Activated CD4-positive, alpha-beta T cell treated with anti-CD3 and anti-CD28 coated beads for 36 hours (primary cell): ENCODE data around the gene EIF2AK2. TPM values are rescaled to one million over a fixed set of nuclear protein-coding genes. Genes with fewer than 3 reads are reported as not detected.
A peak's percentile ranks its signal among the peaks of the same experiment; 100 is the strongest.

ENCODE experiments used
- ATAC-seq: fragments of 200-7000 bp; cut with Tn5 transposase; one replicate; pipeline ENCODE4 v1.10.0; 2021; ENCODE audit warnings: mild to moderate bottlenecking, moderate library complexity
- CTCF ChIA-PET: fragments of 350-600 bp; sonication (Branson Sonifier 250); formaldehyde crosslinking; loops from one replicate; lab custom pipeline; 2021; ENCODE audit warnings: antibody characterized with exemption; lab: Charles Lee
- POLR2A ChIA-PET: fragments of 350-600 bp; sonication (Branson Sonifier 250); formaldehyde crosslinking; loops from one replicate; lab custom pipeline; 2021; ENCODE audit warnings: antibody characterized with exemption, inconsistent platforms; lab: Charles Lee
- DNase-seq: peaks from one replicate; pipeline ENCODE4 v3.0.0-alpha.2; 2020
- H3K27ac Mint-ChIP-seq: one replicate; pipeline ENCODE4 v1.8.0; 2021; ENCODE audit warnings: mixed read lengths
- H3K27me3 Mint-ChIP-seq: one replicate; pipeline ENCODE4 v1.8.0; 2021; ENCODE audit warnings: mixed read lengths
- H3K36me3 Mint-ChIP-seq: one replicate; pipeline ENCODE4 v1.8.0; 2021; ENCODE audit warnings: low read depth, mixed read lengths
- H3K4me1 Mint-ChIP-seq: one replicate; pipeline ENCODE4 v1.8.0; 2021; ENCODE audit warnings: mixed read lengths
- H3K4me3 Mint-ChIP-seq: one replicate; pipeline ENCODE4 v1.8.0; 2021; ENCODE audit warnings: mild to moderate bottlenecking, moderate library complexity, mixed read lengths
- H3K9me3 Mint-ChIP-seq: one replicate; pipeline ENCODE4 v1.8.0; 2021; ENCODE audit warnings: low read depth, mixed read lengths
- intact Hi-C, 2 experiments: fragments of 100-400 bp; cut with DNase I in 1 of 2; cut with micrococcal nuclease in 1 of 2; formaldehyde crosslinking; loops; one replicate each; pipeline versions ENCODE4 v1.14.2 to v1.15.1; 2022 to 2024; cut with DNase I, micrococcal nuclease
- total RNA-seq, 2 experiments: library from RNA; stranded (reverse); gene quantifications; one replicate each; pipeline ENCODE4 v1.2.3, GENCODE V29; 2021

EIF2AK2 gene
- total RNA-seq, 2 experiments from 2014 or later: 66.4 to 70.6 TPM

GRCh38 chr2:37191747-37192146, 35.0 kb upstream of the EIF2AK2 start:
- Mint-ChIP-seq H3K27ac (no peak overlapping the region), H3K27me3 (no peaks in the 10 kb centered on the region), H3K4me3 (no peak overlapping the region), H3K36me3 (peaks cover 3% of the 10 kb centered on the region), H3K4me1 (peaks cover 4% of the 10 kb centered on the region), H3K9me3 (no peaks in the 10 kb centered on the region)
- intact Hi-C loops: no loop called here
- ChIA-PET CTCF (no interaction called here), POLR2A (no interaction called here)
- ATAC-seq (no peak), DNase-seq (no peak)

GRCh38 chr2:37191253-37191652, 34.5 kb upstream of the EIF2AK2 start:
- POLR2A ChIA-PET: no interaction called here
- ATAC-seq (no peak), DNase-seq (no peak)
- H3K4me1 Mint-ChIP-seq: peaks cover 4% of the 10 kb centered on the region
- intact Hi-C loops: no loop called here
- CTCF ChIA-PET: no interaction called here
- peaks cover 2% of the 10 kb centered on the region for H3K36me3 Mint-ChIP-seq
- H3K9me3 Mint-ChIP-seq: no peaks in the 10 kb centered on the region
- H3K27me3 Mint-ChIP-seq: no peaks in the 10 kb centered on the region
- no peak overlapping the region for H3K27ac Mint-ChIP-seq
- no peak overlapping the region for H3K4me3 Mint-ChIP-seq

GRCh38 chr2:37190290-37190689, 33.5 kb upstream of the EIF2AK2 start:
- intact Hi-C loops: no loop called here
- Mint-ChIP-seq H3K36me3 (no peaks in the 10 kb centered on the region), H3K4me1 (peaks cover 2% of the 10 kb centered on the region), H3K27me3 (peaks cover 3% of the 10 kb centered on the region), H3K4me3 (no peak overlapping the region), H3K9me3 (no peaks in the 10 kb centered on the region), H3K27ac (no peak overlapping the region)
- ChIA-PET CTCF (interaction anchor here (0.9 kb wide), 1 partner anchor 10 kb away, joined by 4 read pairs; no protein-coding TSS in a partner anchor), POLR2A (interaction anchor here (0.6 kb wide), 1 partner anchor 24 kb away, joined by 3 read pairs; no protein-coding TSS in a partner anchor)
- ATAC-seq (peak; percentile 12), DNase-seq (no peak)

GRCh38 chr2:37189452-37190153, 32.8 kb upstream of the EIF2AK2 start:
- intact Hi-C loops: no loop called here
- no peak overlapping the region for H3K27ac Mint-ChIP-seq
- no peak overlapping the region for H3K4me3 Mint-ChIP-seq
- ChIA-PET CTCF (interaction anchor here (0.8 kb wide), 1 partner anchor 20 kb away, joined by 4 read pairs; no protein-coding TSS in a partner anchor), POLR2A (interaction anchor here (0.6 kb wide), 1 partner anchor 23 kb away, joined by 3 read pairs; no protein-coding TSS in a partner anchor)
- peaks cover 2% of the 10 kb centered on the region for H3K4me1 Mint-ChIP-seq
- peak; percentile 88 for ATAC-seq
- H3K9me3 Mint-ChIP-seq: no peaks in the 10 kb centered on the region
- peaks cover 3% of the 10 kb centered on the region for H3K27me3 Mint-ChIP-seq
- no peaks in the 10 kb centered on the region for H3K36me3 Mint-ChIP-seq
- DNase-seq: peak; percentile 22

- ChIA-PET CTCF (interaction anchor here (0.6 to 0.8 kb wide), 2 partner anchors 19 to 288 kb away, joined by 3 to 4 read pairs; no protein-coding TSS in a partner anchor), POLR2A (no interaction called here)
- no peaks in the 10 kb centered on the region for H3K36me3 Mint-ChIP-seq
- no peak within 1 kb of the TSS for H3K27ac Mint-ChIP-seq
- intact Hi-C loops: no loop called here
- peaks cover 2% of the 10 kb centered on the region for H3K4me1 Mint-ChIP-seq
- DNase-seq (no peak), ATAC-seq (no peak)
- no peak within 1 kb of the TSS for H3K4me3 Mint-ChIP-seq
- H3K27me3 Mint-ChIP-seq: peaks cover 3% of the 10 kb centered on the region
- H3K9me3 Mint-ChIP-seq: no peaks in the 10 kb centered on the region
Measured at GRCh38 chr2:37188570-37188969, 31.8 kb upstream of the EIF2AK2 start, which contains the start of gene SULT6B1. SULT6B1 (minus strand) TSS chr2:37188670; CDS start chr2:37188640, 30 bp downstream.

- Mint-ChIP-seq H3K9me3 (no peaks in the 10 kb centered on the region), H3K36me3 (no peaks in the 10 kb centered on the region), H3K27me3 (peaks cover 19% of the 10 kb centered on the region), H3K27ac (no peak overlapping the region), H3K4me1 (no peaks in the 10 kb centered on the region), H3K4me3 (no peak overlapping the region)
- DNase-seq: no peak
- POLR2A ChIA-PET: interaction anchor here (0.6 kb wide), 1 partner anchor 11 kb away, joined by 3 read pairs; no protein-coding TSS in a partner anchor
- CTCF ChIA-PET: no interaction called here
- no peak for ATAC-seq
- intact Hi-C loops: no loop called here
Measured at GRCh38 chr2:37181726-37182684, 25.2 kb upstream of the EIF2AK2 start.

- no peaks in the 10 kb centered on the region for H3K9me3 Mint-ChIP-seq
- no peaks in the 10 kb centered on the region for H3K4me1 Mint-ChIP-seq
- H3K4me3 Mint-ChIP-seq: no peak overlapping the region
- intact Hi-C loops: no loop called here
- H3K27ac Mint-ChIP-seq: no peak overlapping the region
- DNase-seq (no peak), ATAC-seq (no peak)
- no peaks in the 10 kb centered on the region for H3K36me3 Mint-ChIP-seq
- H3K27me3 Mint-ChIP-seq: peaks cover 15% of the 10 kb centered on the region
- POLR2A ChIA-PET: no interaction called here
- CTCF ChIA-PET: interaction anchor here (0.6 to 1.6 kb wide), 2 partner anchors 10 to 690 kb away, joined by 4 read pairs; no protein-coding TSS in a partner anchor
Measured at GRCh38 chr2:37180640-37181039, 23.9 kb upstream of the EIF2AK2 start.

DNA sequence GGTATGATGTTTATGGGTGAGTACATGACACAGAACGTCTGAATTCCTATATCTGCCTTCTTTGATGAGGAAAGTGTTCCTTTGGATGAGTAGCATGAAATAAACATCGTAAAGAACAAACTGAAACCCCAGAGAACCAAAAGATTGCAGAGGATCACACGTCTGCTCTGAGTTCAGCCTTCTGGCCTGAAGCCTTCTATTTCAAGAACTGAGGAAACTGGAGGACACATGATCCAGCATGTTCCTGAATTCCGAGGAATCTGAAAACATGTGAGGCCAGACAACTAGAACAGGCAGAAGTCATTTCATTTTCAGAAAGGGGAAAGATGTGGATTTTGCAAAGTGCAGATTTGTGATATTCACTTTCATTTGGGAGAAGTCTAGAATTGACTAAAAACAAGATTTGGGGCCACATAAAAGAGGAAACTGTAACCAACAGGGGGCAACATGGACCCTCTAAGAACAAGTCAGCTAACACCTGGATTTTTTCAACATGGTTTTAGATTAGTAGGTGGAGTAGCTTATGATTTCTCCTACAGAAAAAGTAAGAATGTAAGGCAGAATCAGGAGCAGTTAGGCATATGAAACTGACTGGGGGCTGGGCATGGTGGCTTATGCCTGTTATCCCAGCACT, 23.3 kb upstream of the EIF2AK2 start:
- Mint-ChIP-seq H3K27me3 (peaks cover 15% of the 10 kb centered on the region), H3K4me3 (no peak overlapping the region), H3K4me1 (no peaks in the 10 kb centered on the region), H3K9me3 (no peaks in the 10 kb centered on the region), H3K27ac (no peak overlapping the region), H3K36me3 (no peaks in the 10 kb centered on the region)
- ATAC-seq (no peak), DNase-seq (no peak)
- CTCF ChIA-PET: interaction anchor here (0.6 to 3.3 kb wide), 4 partner anchors 9 to 691 kb away, joined by 3 to 18 read pairs (median 4); no protein-coding TSS in a partner anchor
- intact Hi-C loops: no loop called here
- POLR2A ChIA-PET: no interaction called here

GRCh38 chr2:37173741-37174140, 17.0 kb upstream of the EIF2AK2 start:
- H3K36me3 Mint-ChIP-seq: no peaks in the 10 kb centered on the region
- no peak overlapping the region for H3K27ac Mint-ChIP-seq
- H3K9me3 Mint-ChIP-seq: no peaks in the 10 kb centered on the region

GRCh38 chr2:37171624-37171950, 14.8 kb upstream of the EIF2AK2 start:
- Mint-ChIP-seq H3K4me3 (no peak overlapping the region), H3K27ac (no peak overlapping the region), H3K4me1 (no peaks in the 10 kb centered on the region), H3K36me3 (no peaks in the 10 kb centered on the region), H3K27me3 (no peaks in the 10 kb centered on the region), H3K9me3 (no peaks in the 10 kb centered on the region)
- DNase-seq (no peak), ATAC-seq (no peak)
- CTCF ChIA-PET: interaction anchor here (0.6 to 1.5 kb wide), 9 partner anchors 8 to 1194 kb away, joined by 3 to 5 read pairs (median 3); partner anchors contain the start of genes CEBPZ and NDUFAF7
- POLR2A ChIA-PET: interaction anchor here (0.6 to 0.7 kb wide), 2 partner anchors 10 to 73 kb away, joined by 3 to 6 read pairs; no protein-coding TSS in a partner anchor
- intact Hi-C loops: no loop called here

More at GRCh38 chr2:37173741-37174140, 17.0 kb upstream of the EIF2AK2 start:
- intact Hi-C loops: no loop called here
- ChIA-PET CTCF (no interaction called here), POLR2A (no interaction called here)
- Mint-ChIP-seq H3K4me3 (no peak overlapping the region), H3K4me1 (no peaks in the 10 kb centered on the region), H3K27me3 (no peaks in the 10 kb centered on the region)
- DNase-seq: no peak
- ATAC-seq: no peak
